SK-N-MC (cell line): ENCODE results near the gene CTNNA3.

Experiments used
- DNase-seq: peaks from one replicate; pipeline ENCODE4 v3.0.0-alpha.2; 2011; ENCODE audit warnings: low read depth, low spot score
- H3K27ac ChIP-seq: fragments of 200-600 bp; sonication (generic); 2 replicates; pipeline ENCODE4 v1.5.1; 2016; ENCODE audit warnings: mixed run types
- H3K36me3 ChIP-seq: fragments of 200-600 bp; sonication (generic); 2 replicates; pipeline ENCODE4 v1.6.1; 2017; ENCODE audit warnings: antibody characterized with exemption, low read length, mixed read lengths; ENCODE audit not compliant: insufficient read depth
- H3K4me3 ChIP-seq: fragments of 200-600 bp; sonication (generic); 2 replicates; pipeline ENCODE4 v1.5.1; 2016
- H3K9ac ChIP-seq: fragments of 200-600 bp; sonication (generic); 2 replicates; pipeline ENCODE4 v1.8.0; 2017; ENCODE audit warnings: mixed run types, mixed read lengths; ENCODE audit not compliant: insufficient read length
- H3K9me3 ChIP-seq: fragments of 200-600 bp; sonication (generic); 2 replicates; pipeline ENCODE4 v1.6.1; 2017; ENCODE audit warnings: low read depth, mild to moderate bottlenecking, antibody characterized with exemption, low read length, moderate library complexity, mixed read lengths
- EZH2 ChIP-seq: fragments of 200-600 bp; sonication (generic); IDR thresholded peaks from one replicate; pipeline ENCODE4 v1.6.1; 2017; ENCODE audit warnings: antibody characterized with exemption
- FOXP2 ChIP-seq: optimal IDR thresholded peaks from 2 replicates; pipeline ENCODE3; 2011; ENCODE audit warnings: mild to moderate bottlenecking, moderate library complexity; ENCODE audit not compliant: insufficient read depth; ENCODE audit errors: extremely low read length, control extremely low read depth
- POLR2AphosphoS5 ChIP-seq: IDR thresholded peaks from 2 replicates; pipeline ENCODE4 v1.6.1; 2012; ENCODE audit warnings: mild to moderate bottlenecking, low read depth, low read length, borderline replicate concordance

Gene CTNNA3

DNA sequence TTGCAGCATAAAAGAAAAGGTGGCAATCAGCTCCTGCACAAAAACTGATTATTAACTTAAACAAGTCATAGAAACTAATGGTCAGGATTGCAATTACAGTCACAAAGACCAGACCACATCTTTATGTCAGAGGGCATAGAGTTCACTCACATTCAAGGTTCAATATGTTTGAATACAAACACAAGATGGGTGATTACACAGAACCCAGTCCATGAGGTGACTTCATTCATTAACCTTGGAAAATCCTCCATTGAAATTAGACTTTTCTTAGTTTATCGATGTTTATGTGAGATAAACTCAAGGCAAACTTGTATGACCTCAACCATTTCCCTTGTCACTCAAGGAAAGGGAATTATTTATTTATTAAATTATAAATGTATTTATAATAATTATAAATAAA lies 1158.8 kb downstream of the CTNNA3 start:
- no peak overlapping the region for H3K27ac ChIP-seq
- H3K36me3 ChIP-seq: no peaks in the 10 kb centered on the region
- H3K4me3 ChIP-seq: no peak overlapping the region
- no peaks in the 10 kb centered on the region for H3K9me3 ChIP-seq
- TF ChIP-seq POLR2AphosphoS5: no peak
- TF ChIP-seq FOXP2: no peak
- no peak for TF ChIP-seq EZH2
- no peak overlapping the region for H3K9ac ChIP-seq
- DNase-seq: no peak

DNA sequence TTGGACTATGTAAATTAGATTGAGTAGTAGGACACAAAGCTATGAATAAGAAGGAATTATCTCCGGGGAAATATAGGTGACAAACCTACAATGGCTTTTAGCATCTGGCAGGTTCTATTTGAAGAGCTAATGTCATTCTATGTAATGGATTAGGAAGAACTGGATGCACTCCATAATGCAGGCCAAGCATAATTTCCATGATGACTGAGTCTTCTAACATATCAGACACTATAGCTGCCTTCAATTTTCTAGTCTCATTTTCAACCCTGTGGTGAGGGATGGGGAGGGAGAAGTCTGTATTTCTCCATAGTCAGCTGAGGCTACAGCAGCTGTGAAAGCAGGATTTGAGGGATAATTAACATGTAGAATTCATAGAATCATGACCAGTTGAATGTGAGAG lies 1160.6 kb downstream of the CTNNA3 start:
- Histone ChIP-seq H3K9me3 (no peaks in the 10 kb centered on the region), H3K36me3 (no peaks in the 10 kb centered on the region), H3K4me3 (no peak overlapping the region), H3K27ac (no peak overlapping the region), H3K9ac (no peak overlapping the region)
- DNase-seq: no peak
- TF ChIP-seq POLR2AphosphoS5: no peak
- no peak for TF ChIP-seq EZH2
- no peak for TF ChIP-seq FOXP2

DNA sequence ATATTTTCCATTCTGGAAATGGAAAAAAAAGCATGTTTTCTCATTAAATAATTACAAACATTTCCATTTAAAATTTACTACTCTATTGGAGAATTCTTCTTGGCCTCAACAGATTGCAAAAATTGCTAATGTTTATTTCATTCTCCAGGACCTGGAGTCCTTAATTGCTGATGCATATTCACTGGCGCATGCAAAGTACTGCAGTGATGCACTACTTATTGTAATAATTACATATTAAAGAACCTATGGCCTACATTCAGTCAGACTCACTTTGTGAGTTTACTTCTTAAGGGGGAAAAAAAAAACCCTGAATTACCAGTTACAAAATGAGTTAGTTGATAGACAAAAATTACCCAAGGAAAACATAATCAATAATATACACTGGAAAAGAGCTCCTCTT lies 1161.1 kb downstream of the CTNNA3 start:
- no peaks in the 10 kb centered on the region for H3K9me3 ChIP-seq
- H3K36me3 ChIP-seq: no peaks in the 10 kb centered on the region
- no peak overlapping the region for H3K9ac ChIP-seq
- DNase-seq: no peak
- H3K27ac ChIP-seq: no peak overlapping the region
- no peak overlapping the region for H3K4me3 ChIP-seq
- TF ChIP-seq POLR2AphosphoS5 (no peak), EZH2 (no peak), FOXP2 (no peak)

- no peak for DNase-seq
- no peak overlapping the region for H3K4me3 ChIP-seq
- H3K27ac ChIP-seq: no peak overlapping the region
- no peaks in the 10 kb centered on the region for H3K9me3 ChIP-seq
- TF ChIP-seq POLR2AphosphoS5 (no peak), FOXP2 (no peak), EZH2 (no peak)
- H3K36me3 ChIP-seq: no peaks in the 10 kb centered on the region
- no peak overlapping the region for H3K9ac ChIP-seq
Measured at GRCh38 chr10:66521506-66521905, 1174.5 kb downstream of the CTNNA3 start.

DNA sequence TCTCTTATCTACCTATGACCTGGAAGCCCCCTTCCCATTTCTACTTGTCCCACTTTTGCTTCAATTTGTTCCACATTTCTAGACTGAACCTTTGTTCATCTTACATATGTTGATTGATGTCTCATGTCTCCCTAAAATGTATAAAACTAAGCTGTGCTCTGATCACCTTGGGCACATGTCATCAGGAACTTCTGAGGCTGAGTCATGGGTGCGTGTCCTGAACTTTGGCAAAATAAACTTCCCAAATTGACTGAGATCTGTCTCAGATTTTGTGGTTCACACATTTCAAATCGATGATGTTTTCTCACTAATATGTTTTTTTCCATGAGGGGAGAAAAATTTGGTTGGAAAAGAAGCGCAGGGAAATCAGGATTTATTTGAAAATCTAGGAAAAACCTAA lies 1176.4 kb downstream of the CTNNA3 start:
- Histone ChIP-seq H3K36me3 (no peaks in the 10 kb centered on the region), H3K4me3 (no peak overlapping the region), H3K9me3 (no peaks in the 10 kb centered on the region), H3K9ac (no peak overlapping the region), H3K27ac (no peak overlapping the region)
- DNase-seq: no peak
- TF ChIP-seq POLR2AphosphoS5 (no peak), FOXP2 (no peak), EZH2 (no peak)

DNA sequence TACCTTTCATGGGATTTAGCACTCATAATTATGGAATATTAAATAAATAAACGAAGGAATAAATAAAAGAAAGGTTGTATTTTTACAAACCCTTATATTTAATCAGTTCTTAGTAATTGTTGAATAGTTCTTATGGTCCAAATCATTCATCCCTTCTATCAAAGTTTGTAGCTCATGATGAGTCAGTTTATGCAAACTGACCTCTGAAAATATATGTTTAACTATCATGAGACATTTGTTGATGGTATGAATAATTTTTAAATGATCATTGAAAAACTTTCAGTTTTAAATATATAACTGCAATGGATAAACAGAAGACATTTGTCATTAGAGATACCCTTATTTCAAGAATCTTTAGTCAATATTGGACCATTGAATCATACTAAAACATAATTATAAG lies 1181.3 kb downstream of the CTNNA3 start:
- no peaks in the 10 kb centered on the region for H3K9me3 ChIP-seq
- no peak overlapping the region for H3K4me3 ChIP-seq
- TF ChIP-seq FOXP2 (no peak), EZH2 (no peak), POLR2AphosphoS5 (no peak)
- H3K9ac ChIP-seq: no peak overlapping the region
- H3K36me3 ChIP-seq: no peaks in the 10 kb centered on the region
- H3K27ac ChIP-seq: no peak overlapping the region
- DNase-seq: no peak

- Histone ChIP-seq H3K36me3 (no peaks in the 10 kb centered on the region), H3K9ac (no peak overlapping the region), H3K27ac (no peak overlapping the region), H3K9me3 (no peaks in the 10 kb centered on the region), H3K4me3 (no peak overlapping the region)
- no peak for DNase-seq
- no peak for TF ChIP-seq FOXP2
- no peak for TF ChIP-seq EZH2
- no peak for TF ChIP-seq POLR2AphosphoS5
Measured at GRCh38 chr10:66513504-66513903, 1182.5 kb downstream of the CTNNA3 start.

DNA sequence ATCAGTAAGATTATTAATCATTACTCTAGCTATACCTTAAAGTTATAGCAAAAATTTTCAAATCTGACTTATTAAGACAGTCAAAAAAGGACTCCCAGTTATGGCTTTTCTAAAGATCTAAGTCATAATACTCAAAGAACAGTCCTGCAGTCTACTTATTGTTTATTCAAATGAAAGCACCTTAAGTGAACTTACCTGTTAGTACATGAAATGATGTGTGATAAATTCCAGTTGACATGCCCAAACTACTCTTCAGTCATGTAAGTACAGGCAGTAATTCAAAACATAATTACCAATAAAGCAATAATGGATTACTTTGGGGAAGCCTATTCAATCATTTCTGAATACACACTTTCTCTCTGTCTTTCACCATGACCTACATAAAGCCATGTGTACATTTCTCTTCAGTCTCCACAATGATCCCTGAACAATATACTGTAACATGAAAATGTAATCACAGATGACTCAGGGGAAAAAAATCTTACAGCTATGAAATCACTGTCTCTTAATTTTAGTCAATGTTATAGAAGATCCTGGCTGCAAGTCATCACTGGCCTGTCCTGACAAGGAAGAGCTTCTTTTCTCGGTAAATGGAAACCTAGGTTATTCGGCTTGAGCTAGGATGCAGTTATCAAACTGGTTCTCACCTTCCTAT lies 1190.9 kb downstream of the CTNNA3 start:
- Histone ChIP-seq H3K36me3 (no peaks in the 10 kb centered on the region), H3K4me3 (no peak overlapping the region), H3K27ac (no peak overlapping the region), H3K9ac (no peak overlapping the region), H3K9me3 (no peaks in the 10 kb centered on the region)
- no peak for DNase-seq
- TF ChIP-seq EZH2 (no peak), FOXP2 (no peak), POLR2AphosphoS5 (no peak)

DNA sequence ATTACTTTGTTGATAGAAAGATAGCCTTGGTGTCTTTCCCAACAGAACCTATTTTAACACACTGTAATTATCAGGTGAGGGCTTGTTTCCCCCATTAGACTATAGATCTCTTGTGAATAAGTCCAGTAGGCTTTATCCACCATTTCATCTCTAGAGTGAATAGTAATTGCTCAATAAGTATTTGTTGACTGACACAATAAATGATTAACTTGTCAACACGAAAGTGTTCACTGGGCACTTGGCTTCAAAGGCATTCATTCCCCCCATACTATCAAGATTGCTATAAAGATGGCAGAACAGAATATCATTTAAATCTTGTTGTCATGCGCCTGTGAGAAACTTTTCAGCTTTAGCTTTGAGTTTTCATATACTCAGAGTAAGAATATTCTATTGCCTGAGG lies 1194.6 kb downstream of the CTNNA3 start:
- Histone ChIP-seq H3K4me3 (no peak overlapping the region), H3K9ac (no peak overlapping the region)
- DNase-seq: no peak

More for the DNA sequence above, 1194.6 kb downstream of the CTNNA3 start:
- H3K27ac ChIP-seq: no peak overlapping the region
- no peaks in the 10 kb centered on the region for H3K9me3 ChIP-seq
- H3K36me3 ChIP-seq: no peaks in the 10 kb centered on the region
- no peak for TF ChIP-seq FOXP2
